Keratinocyte (primary cell): ENCODE data around the gene RET. TPM values are rescaled to one million over a fixed set of nuclear protein-coding genes. Genes with fewer than 3 reads are reported as not detected.

Experiments used
- DNase-seq: peaks from one replicate; pipeline ENCODE4 v3.0.0-alpha.2; 2011; ENCODE audit warnings: low read depth, missing footprints, low spot score
- FAIRE-seq: peaks from 2 replicates; lab custom pipeline; 2011; peaks lifted over from hg19 to GRCh38; lab: Jason Lieb, UNC
- H2AFZ ChIP-seq: 2 replicates; pipeline ENCODE4 v1.6.0; 2012; ENCODE audit warnings: low read length, control low read depth, inconsistent platforms; ENCODE audit not compliant: control insufficient read depth
- H3K27ac ChIP-seq: 2 replicates; pipeline ENCODE4 v1.5.1; 2011; ENCODE audit warnings: low read length; ENCODE audit not compliant: control insufficient read depth, insufficient read depth
- H3K27me3 ChIP-seq: 3 replicates; pipeline ENCODE4 v1.6.0; 2011; ENCODE audit warnings: low read length; ENCODE audit not compliant: control insufficient read depth, insufficient read depth; ENCODE audit errors: extremely low read depth
- H3K36me3 ChIP-seq, 2 experiments: 2 replicates in 1 of 2; 3 replicates in 1 of 2; pipeline ENCODE4 v1.5.1; 2011; ENCODE audit warnings: low read length in 2 of 2, mild to moderate bottlenecking in 1 of 2; ENCODE audit not compliant: control insufficient read depth in 2 of 2, insufficient read depth in 2 of 2; ENCODE audit errors: extremely low read depth in 1 of 2
- H3K4me1 ChIP-seq: 3 replicates; pipeline ENCODE4 v1.5.1; 2011; ENCODE audit warnings: low read length; ENCODE audit not compliant: control insufficient read depth, insufficient read depth; ENCODE audit errors: extremely low read depth
- H3K4me2 ChIP-seq: 3 replicates; pipeline ENCODE4 v1.6.0; 2011; ENCODE audit warnings: low read depth, low read length; ENCODE audit not compliant: control insufficient read depth, insufficient read depth; ENCODE audit errors: extremely low read depth
- H3K4me3 ChIP-seq, 3 experiments: fragments of 200-600 bp in 1 of 3; sonication (generic) in 1 of 3; 2 replicates in 2 of 3; 3 replicates in 1 of 3; pipeline ENCODE4 v1.5.1; 2011 to 2016; ENCODE audit warnings: low read length in 3 of 3, mild to moderate bottlenecking in 3 of 3, control low read depth in 2 of 3, inconsistent platforms in 1 of 3, low read depth in 1 of 3, mixed read lengths in 1 of 3, mixed run types in 1 of 3, moderate library complexity in 1 of 3; ENCODE audit not compliant: control insufficient read depth in 2 of 3, insufficient read depth in 2 of 3; ENCODE audit errors: extremely low read depth in 1 of 3
- H3K79me2 ChIP-seq: 2 replicates; pipeline ENCODE4 v1.6.0; 2012; ENCODE audit warnings: low read length; ENCODE audit not compliant: control insufficient read depth, insufficient read depth
- H3K9ac ChIP-seq: 3 replicates; pipeline ENCODE4 v1.6.0; 2011; ENCODE audit warnings: low read length; ENCODE audit not compliant: control insufficient read depth, insufficient read depth; ENCODE audit errors: extremely low read depth
- H3K9me1 ChIP-seq: 3 replicates; pipeline ENCODE4 v1.6.0; 2011; ENCODE audit warnings: low read length; ENCODE audit not compliant: control insufficient read depth, insufficient read depth; ENCODE audit errors: extremely low read depth
- H3K9me3 ChIP-seq: 2 replicates; pipeline ENCODE4 v1.5.1; 2012; ENCODE audit warnings: low read depth, low read length; ENCODE audit not compliant: control insufficient read depth
- H4K20me1 ChIP-seq: 3 replicates; pipeline ENCODE4 v1.6.0; 2011; ENCODE audit warnings: low read length; ENCODE audit not compliant: control insufficient read depth, insufficient read depth; ENCODE audit errors: extremely low read depth
- EZH2 ChIP-seq: IDR thresholded peaks from one replicate; pipeline ENCODE4 v1.6.1; 2012; ENCODE audit warnings: inconsistent platforms, mild to moderate bottlenecking, low read length, moderate library complexity
- dilution Hi-C: fragments of 300-500 bp; cut with MboI; formaldehyde crosslinking; loops from one replicate; pipeline ENCODE4 v1.7.0; 2020; ENCODE audit warnings: low sequenced_read_pairs; ENCODE audit not compliant: extremely low pct_ligation_motif_present
- polyA plus RNA-seq, 5 experiments: library from polyadenylated mRNA; depleted of rRNA in 3 of 5; stranded (reverse) in 3 of 5; stranded (forward) in 1 of 5; unstranded in 1 of 5; fragments of >200 nt; gene quantifications; 1 replicate in 1 of 5; 2 replicates in 3 of 5; 3 replicates in 1 of 5; pipeline versions ENCODE4 v1.2.1 to v1.2.3, GENCODE V29; 2011 to 2012; ENCODE audit warnings: missing spikeins in 2 of 5, low read depth in 1 of 5, low replicate concordance in 1 of 5
- TF ChIP-seq, protein P1 (sequence below), 3 experiments: IDR thresholded peaks in 1 of 3; conservative IDR thresholded peaks in 1 of 3; optimal IDR thresholded peaks in 1 of 3; 2 replicates in 2 of 3; 3 replicates in 1 of 3; pipeline versions ENCODE3 to v1.5.1; 2011; ENCODE audit warnings: low read length in 3 of 3, mild to moderate bottlenecking in 3 of 3, moderate library complexity in 2 of 3, control low read depth in 1 of 3, inconsistent platforms in 1 of 3; ENCODE audit not compliant: insufficient read depth in 2 of 3; ENCODE audit errors: extremely low read depth in 1 of 3

RET gene
- polyA plus RNA-seq, 1 donor (not counting 4 experiments of a cell fraction or from before 2014, with no cell fraction given): 0.21 TPM

DNA sequence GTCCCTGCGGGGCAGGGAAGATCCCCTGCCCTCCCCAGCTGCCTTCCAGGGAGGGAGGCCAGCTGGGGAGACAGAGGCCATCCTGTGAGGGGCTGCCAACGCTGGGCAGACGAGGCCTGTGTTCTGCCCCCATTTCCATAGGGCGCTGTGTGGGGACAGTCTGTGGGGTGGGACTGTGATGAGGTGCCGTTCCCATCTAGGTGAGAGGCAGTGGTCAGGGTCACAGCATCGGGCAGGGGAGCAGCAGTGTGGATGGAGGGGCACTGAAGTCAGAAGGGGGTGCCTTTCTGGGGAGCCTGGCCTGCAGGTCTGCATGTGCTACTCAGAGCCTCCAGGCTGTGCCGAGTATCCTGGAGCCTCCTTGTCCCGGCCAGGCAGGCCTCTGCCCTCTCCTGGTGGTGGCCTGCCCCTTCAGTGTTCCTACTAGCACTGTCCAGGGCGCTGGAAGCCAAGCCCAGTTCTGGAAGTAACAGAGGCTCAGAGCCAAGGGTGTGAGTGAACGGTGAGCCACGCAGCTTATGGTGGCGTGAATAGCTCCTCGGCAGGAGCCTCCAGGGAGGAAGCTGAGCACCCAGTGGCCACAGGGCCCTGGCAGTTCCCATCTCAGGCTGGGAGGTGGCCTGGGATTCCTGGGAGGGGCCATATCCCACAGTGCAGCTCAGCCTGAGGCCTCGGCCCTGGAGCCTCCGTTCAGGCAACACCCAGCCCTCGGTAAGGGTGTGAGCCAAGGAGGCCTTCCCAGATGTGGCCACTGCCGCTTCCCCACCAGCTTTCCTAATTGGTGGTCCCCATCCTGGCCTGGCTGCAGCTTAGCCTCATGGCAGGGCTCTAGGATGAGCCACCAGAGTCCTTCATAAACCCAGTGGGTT lies 38.1 kb downstream of the RET start:
- Histone ChIP-seq H3K9me3 (no peaks in the 10 kb centered on the region), H3K36me3 (no peaks in the 10 kb centered on the region), H3K79me2 (no peaks in the 10 kb centered on the region), H3K4me2 (no peak overlapping the region), H4K20me1 (no peaks in the 10 kb centered on the region), H3K9ac (no peak overlapping the region), H3K4me1 (peaks cover 13% of the 10 kb centered on the region), H2AFZ (no peak overlapping the region), H3K9me1 (no peaks in the 10 kb centered on the region), H3K27me3 (no peaks in the 10 kb centered on the region), H3K4me3 (no peak overlapping the region), H3K27ac (no peak overlapping the region)
- TF ChIP-seq, protein P1, sequence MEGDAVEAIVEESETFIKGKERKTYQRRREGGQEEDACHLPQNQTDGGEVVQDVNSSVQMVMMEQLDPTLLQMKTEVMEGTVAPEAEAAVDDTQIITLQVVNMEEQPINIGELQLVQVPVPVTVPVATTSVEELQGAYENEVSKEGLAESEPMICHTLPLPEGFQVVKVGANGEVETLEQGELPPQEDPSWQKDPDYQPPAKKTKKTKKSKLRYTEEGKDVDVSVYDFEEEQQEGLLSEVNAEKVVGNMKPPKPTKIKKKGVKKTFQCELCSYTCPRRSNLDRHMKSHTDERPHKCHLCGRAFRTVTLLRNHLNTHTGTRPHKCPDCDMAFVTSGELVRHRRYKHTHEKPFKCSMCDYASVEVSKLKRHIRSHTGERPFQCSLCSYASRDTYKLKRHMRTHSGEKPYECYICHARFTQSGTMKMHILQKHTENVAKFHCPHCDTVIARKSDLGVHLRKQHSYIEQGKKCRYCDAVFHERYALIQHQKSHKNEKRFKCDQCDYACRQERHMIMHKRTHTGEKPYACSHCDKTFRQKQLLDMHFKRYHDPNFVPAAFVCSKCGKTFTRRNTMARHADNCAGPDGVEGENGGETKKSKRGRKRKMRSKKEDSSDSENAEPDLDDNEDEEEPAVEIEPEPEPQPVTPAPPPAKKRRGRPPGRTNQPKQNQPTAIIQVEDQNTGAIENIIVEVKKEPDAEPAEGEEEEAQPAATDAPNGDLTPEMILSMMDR (optimal IDR thresholded peaks at IDR 0.05 in 1 of 3, IDR thresholded peaks at IDR 0.05 in 1 of 3, conservative IDR thresholded peaks at IDR 0.05 in 1 of 3; ENCODE audit: extremely low read depth in 1 of 3, insufficient read depth in 2 of 3, low read length in 3 of 3): no peak
- no peak for TF ChIP-seq EZH2
- no peak for DNase-seq
- dilution Hi-C loops: no loop called here
- FAIRE-seq: no peak

DNA sequence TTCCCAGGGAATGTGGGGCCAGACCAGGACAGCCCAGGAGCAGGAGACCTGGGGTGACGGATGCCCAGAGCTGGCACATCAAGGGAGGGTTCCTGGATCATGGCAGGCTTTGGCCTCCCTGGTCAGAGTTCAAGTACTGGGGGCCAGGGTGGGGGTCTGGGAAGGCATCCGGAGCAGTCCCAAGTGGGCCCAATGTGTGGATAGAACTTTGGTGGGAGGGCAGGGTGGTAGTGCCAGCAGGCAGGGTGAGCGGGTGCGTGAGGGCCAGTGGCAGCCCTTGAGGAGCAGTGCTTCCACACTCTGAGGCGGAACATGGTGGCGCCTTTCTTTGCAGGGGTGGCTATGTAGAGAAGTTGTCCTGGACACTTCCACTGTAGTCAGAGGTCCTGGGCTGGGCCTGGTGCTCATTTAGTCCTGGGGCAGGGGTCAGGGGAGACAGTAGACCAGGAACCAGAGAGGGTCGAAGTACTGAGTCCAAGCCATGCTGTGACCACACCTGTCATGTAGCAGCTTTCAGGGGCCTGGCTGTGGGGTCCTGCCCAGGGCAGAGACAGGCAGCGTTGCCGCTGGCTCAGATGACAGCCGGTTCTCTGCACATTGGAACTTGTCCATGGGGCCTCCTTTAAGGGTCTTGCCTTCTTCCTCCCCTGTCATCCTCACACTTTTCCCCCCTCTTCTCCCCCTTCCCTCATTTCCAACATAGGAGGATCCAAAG lies 39.2 kb downstream of the RET start:
- peaks cover 2% of the 10 kb centered on the region for H3K4me1 ChIP-seq
- H4K20me1 ChIP-seq: no peaks in the 10 kb centered on the region
- no peaks in the 10 kb centered on the region for H3K9me1 ChIP-seq
- no peaks in the 10 kb centered on the region for H3K27me3 ChIP-seq
- FAIRE-seq (no peak), DNase-seq (no peak)
- dilution Hi-C loops: no loop called here
- no peaks in the 10 kb centered on the region for H3K9me3 ChIP-seq
- TF ChIP-seq, protein P1 (optimal IDR thresholded peaks at IDR 0.05 in 1 of 3, IDR thresholded peaks at IDR 0.05 in 1 of 3, conservative IDR thresholded peaks at IDR 0.05 in 1 of 3; ENCODE audit: extremely low read depth in 1 of 3, insufficient read depth in 2 of 3, low read length in 3 of 3): no peak
- no peak for TF ChIP-seq EZH2
- H3K9ac ChIP-seq: no peak overlapping the region
- no peak overlapping the region for H3K27ac ChIP-seq
- H2AFZ ChIP-seq: no peak overlapping the region
- H3K36me3 ChIP-seq: no peaks in the 10 kb centered on the region
- H3K4me2 ChIP-seq: no peak overlapping the region
- H3K4me3 ChIP-seq: no peak overlapping the region
- H3K79me2 ChIP-seq: no peaks in the 10 kb centered on the region
